KOPT-K1 (cell line): ENCODE data around the gene PCCB.
"Not testable (repeated sequence)": the region's sequence is repeated elsewhere in the genome, so short reads cannot be mapped to it uniquely, and the experiment has no call there.

Experiments
- H3K27ac ChIP-seq: fragments of 200-600 bp; sonication (generic); 2 replicates; pipeline ENCODE4 v1.5.1; 2016; ENCODE audit warnings: antibody characterized with exemption, mild to moderate bottlenecking, low read depth, low read length; ENCODE audit not compliant: poor library complexity, severe bottlenecking
- H3K36me3 ChIP-seq: fragments of 200-600 bp; sonication (generic); 2 replicates; pipeline ENCODE4 v1.5.1; 2017; ENCODE audit warnings: antibody characterized with exemption, mild to moderate bottlenecking, low read length, moderate library complexity; ENCODE audit not compliant: insufficient read depth
- H3K9me3 ChIP-seq: fragments of 200-600 bp; sonication (generic); 2 replicates; pipeline ENCODE4 v1.5.1; 2017; ENCODE audit warnings: antibody characterized with exemption, low read length, mild to moderate bottlenecking; ENCODE audit not compliant: insufficient read depth, poor library complexity, severe bottlenecking

Gene PCCB

GRCh38 chr3:136375800-136376199 is 125.7 kb downstream of the PCCB start:
- H3K9me3 ChIP-seq, H3K27ac ChIP-seq: not testable (repeated sequence)
- peaks cover 22% of the 10 kb centered on the region for H3K36me3 ChIP-seq

GRCh38 chr3:136377508-136377907 is 127.4 kb downstream of the PCCB start:
- Histone ChIP-seq H3K27ac (no peak overlapping the region), H3K9me3 (no peaks in the 10 kb centered on the region), H3K36me3 (peaks cover 22% of the 10 kb centered on the region)

- peaks cover 22% of the 10 kb centered on the region for H3K36me3 ChIP-seq
- no peak overlapping the region for H3K27ac ChIP-seq
- H3K9me3 ChIP-seq = no peaks in the 10 kb centered on the region
Measured at GRCh38 chr3:136378011-136378410, 127.9 kb downstream of the PCCB start.
